Germinal center (tissue), 1 donor: ENCODE measurements around the gene ATG9B.
A peak's percentile ranks its signal among the peaks of the same experiment; 100 is the strongest.
"Not testable (repeated sequence)": the region's sequence is repeated elsewhere in the genome, so short reads cannot be mapped to it uniquely, and the experiment has no call there.

Source experiments
- DNase-seq: peaks from one replicate; pipeline ENCODE4 v3.0.0; 2012; ENCODE audit warnings: mixed read lengths, low spot score

The ATG9B gene

GRCh38 chr7:151058781-151059366, 34.6 kb upstream of the ATG9B start:
- DNase-seq: no peak

GRCh38 chr7:151057989-151058780, 33.9 kb upstream of the ATG9B start:
- peak; percentile 99 for DNase-seq

- DNase-seq: no peak
Observed at GRCh38 chr7:151057506-151057988, 33.3 kb upstream of the ATG9B start, which contains the start of gene CDK5. Gene CDK5 (minus strand): TSS chr7:151057897. CDS start chr7:151057848, 49 bp downstream.

- DNase-seq: no peak
Observed at GRCh38 chr7:151056666-151057505, 32.6 kb upstream of the ATG9B start.

- DNase-seq: no peak
Observed at GRCh38 chr7:151056283-151056665, 32.0 kb upstream of the ATG9B start.

GRCh38 chr7:151053751-151054150, 29.5 kb upstream of the ATG9B start:
- no peak for DNase-seq

GRCh38 chr7:151053096-151053495, 28.8 kb upstream of the ATG9B start:
- no peak for DNase-seq

GRCh38 chr7:151051108-151051507, 26.8 kb upstream of the ATG9B start:
- DNase-seq: peak; percentile 25

GRCh38 chr7:151048911-151049463, 24.7 kb upstream of the ATG9B start:
- DNase-seq: no peak

GRCh38 chr7:151047976-151048815, 23.9 kb upstream of the ATG9B start, which contains the start of gene ASIC3:
Gene ASIC3 (plus strand): TSS chr7:151048531. CDS start chr7:151048886, 355 bp downstream.
- DNase-seq: no peak

- DNase-seq: no peak
Observed at GRCh38 chr7:151046603-151047573, 22.6 kb upstream of the ATG9B start.

GRCh38 chr7:151045967-151046366, 21.7 kb upstream of the ATG9B start:
- no peak for DNase-seq

- no peak for DNase-seq
Observed at GRCh38 chr7:151045262-151045661, 21.0 kb upstream of the ATG9B start.

GRCh38 chr7:151043959-151044358, 19.7 kb upstream of the ATG9B start:
- DNase-seq: no peak

GRCh38 chr7:151043449-151043848, 19.2 kb upstream of the ATG9B start:
- DNase-seq: not testable (repeated sequence)

GRCh38 chr7:151040616-151041375, 16.5 kb upstream of the ATG9B start:
- DNase-seq: no peak

- DNase-seq: no peak
Observed at GRCh38 chr7:151039850-151040548, 15.7 kb upstream of the ATG9B start.
